Hematopoietic multipotent progenitor cell (in vitro differentiated cells): Measurements from ENCODE around the gene KLC1. TPM values are rescaled to one million over a fixed set of nuclear protein-coding genes. Genes with fewer than 3 reads are reported as not detected.
"Not testable (repeated sequence)": the region's sequence is repeated elsewhere in the genome, so short reads cannot be mapped to it uniquely, and the experiment has no call there.

ENCODE experiments used
- DNase-seq, 3 donors: peaks; one replicate each; pipeline ENCODE4 v3.0.0-alpha.2; 2011 to 2015; ENCODE audit warnings: low read depth in 2 of 3, low spot score in 2 of 3
- total RNA-seq: library from RNA; depleted of rRNA; stranded (reverse); fragments of >200 nt; gene quantifications from one replicate; pipeline ENCODE4 v1.2.3, GENCODE V29; 2012

KLC1 gene
- 208 TPM for total RNA-seq

DNA sequence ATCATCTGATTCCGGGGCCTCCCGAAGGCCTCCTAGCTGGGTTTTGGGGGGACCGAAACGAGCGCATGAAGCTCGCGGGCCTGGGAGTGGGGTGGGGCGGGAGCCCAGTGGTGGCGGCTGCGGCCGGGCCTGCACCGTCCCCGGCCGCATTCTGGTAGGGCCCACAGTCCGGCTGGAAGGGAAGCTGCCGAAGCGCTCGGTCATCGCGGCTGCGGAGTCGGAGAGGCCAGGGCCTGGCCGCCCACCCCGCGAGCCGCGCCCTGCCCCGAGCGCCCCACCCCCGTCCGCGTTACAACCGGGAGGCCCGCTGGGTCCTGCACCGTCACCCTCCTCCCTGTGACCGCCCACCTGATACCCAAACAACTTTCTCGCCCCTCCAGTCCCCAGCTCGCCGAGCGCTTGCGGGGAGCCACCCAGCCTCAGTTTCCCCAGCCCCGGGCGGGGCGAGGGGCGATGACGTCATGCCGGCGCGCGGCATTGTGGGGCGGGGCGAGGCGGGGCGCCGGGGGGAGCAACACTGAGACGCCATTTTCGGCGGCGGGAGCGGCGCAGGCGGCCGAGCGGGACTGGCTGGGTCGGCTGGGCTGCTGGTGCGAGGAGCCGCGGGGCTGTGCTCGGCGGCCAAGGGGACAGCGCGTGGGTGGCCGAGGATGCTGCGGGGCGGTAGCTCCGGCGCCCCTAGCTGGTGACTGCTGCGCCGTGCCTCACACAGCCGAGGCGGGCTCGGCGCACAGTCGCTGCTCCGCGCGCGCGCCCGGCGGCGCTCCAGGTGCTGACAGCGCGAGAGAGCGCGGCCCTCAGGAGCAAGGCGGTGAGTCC is at the start of gene KLC1:
Gene KLC1 (plus strand): TSS at position 528 of the 819 bp plus-strand sequence. CDS start 25,354 bp downstream, outside the sequence.
- DNase-seq, result peak; percentile 65 to 74 (median 73)

DNA sequence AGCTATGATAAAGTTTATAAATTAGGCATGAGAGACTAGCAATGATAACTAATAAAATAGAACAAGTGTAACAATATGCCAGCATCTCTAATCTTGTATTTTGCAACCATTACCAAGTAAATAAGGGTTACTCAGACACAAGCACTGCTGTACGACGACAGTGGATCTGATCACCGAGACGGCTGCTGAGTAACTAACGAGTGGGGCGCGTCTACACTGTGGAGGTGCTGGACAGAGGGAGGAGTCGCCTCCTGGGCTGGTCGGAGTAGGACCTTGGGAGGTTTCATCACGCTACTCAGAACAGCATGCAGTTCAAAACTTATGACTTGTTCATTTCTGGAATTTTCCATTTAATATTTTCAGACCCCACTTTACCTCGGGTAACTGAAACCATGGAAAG is 47.8 kb upstream of the KLC1 start:
- DNase-seq, result no peak

- DNase-seq, result no peak
These were observed 46.9 kb upstream of the KLC1 start for GRCh38 chr14:103581954-103582703.

DNA sequence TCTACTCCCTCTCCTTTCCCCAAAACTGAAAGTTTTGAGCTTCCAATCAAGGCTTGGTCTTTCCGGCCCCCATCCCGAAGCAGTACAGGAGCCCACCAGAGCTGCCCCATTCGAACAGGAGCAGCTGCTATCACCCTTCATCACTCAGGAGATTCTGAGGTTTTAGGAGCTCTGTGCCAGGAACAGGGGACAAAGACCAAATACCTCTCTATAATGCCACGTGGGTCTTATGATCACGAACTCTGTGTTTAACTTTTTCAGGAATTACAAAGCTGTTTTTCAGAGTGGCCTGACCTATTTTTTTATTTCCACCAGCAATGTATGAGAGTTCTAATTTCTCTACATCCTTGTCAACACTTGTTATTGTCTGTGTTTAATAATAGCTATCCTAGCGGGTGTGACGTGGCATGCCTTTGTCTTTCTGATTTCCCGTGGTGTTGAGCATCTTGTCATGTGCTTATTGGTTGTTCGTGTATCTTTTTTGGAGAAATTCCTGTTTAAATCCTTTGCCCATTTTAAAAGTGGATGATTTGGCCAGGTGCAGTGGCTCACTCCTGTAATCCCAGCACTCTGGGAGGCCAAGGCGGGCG is 44.6 kb upstream of the KLC1 start:
- DNase-seq, result no peak

- DNase-seq, result no peak
These were observed 35.4 kb upstream of the KLC1 start for GRCh38 chr14:103593577-103593976.

- DNase-seq, result no peak
These were observed 34.7 kb upstream of the KLC1 start for GRCh38 chr14:103594265-103594664.

GRCh38 chr14:103597623-103598377 is 31.2 kb upstream of the KLC1 start:
- DNase-seq, result no peak

GRCh38 chr14:103600503-103600902 is 28.5 kb upstream of the KLC1 start:
- no peak for DNase-seq

DNA sequence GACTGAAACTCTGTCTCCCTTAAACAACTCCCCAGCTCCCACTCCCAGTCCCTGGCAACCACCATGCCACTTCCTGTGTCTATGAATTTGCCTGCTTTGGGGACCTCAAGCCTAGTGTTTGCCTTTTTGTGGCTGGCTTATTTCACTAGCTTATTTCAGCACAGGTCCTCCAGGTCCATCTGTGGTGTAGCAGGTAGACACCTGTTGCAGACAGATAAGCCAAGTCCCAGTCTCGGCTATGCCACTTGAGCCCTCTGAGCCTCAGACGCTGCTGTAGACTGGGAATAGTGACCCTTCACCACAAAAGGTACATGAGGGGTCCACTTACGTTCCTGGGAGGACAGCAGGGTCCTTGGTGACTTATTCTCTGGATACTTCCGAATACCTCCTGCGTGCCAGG is 24.4 kb upstream of the KLC1 start:
- DNase-seq, result no peak

GRCh38 chr14:103606963-103607668 is 21.9 kb upstream of the KLC1 start:
- DNase-seq, result peak in 2 of 3 donors; percentile 80 to 83

GRCh38 chr14:103607822-103608221 is 21.2 kb upstream of the KLC1 start:
- DNase-seq, result no peak

DNA sequence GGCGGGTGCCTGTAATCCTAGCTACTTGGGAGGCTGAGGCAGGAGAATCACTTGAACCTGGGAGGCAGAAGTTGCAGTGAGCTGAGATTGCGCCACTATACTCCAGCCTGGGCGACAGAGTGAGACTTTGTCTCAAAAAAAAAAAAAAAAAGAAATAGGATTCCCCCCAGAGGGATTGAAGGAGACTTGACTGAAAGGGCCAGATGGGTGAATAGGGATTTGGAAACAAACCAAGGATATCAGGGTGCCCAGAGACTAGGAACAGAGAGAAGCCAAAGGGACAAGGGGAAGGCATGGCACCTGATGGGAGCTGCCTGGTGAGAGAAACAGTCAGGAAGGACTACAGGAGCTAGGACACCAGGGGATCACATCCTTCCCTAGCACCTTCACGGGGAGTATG is 19.9 kb upstream of the KLC1 start:
- DNase-seq, result not testable (repeated sequence)

- DNase-seq, result no peak
These were observed 17.8 kb upstream of the KLC1 start for GRCh38 chr14:103611215-103611614.

DNA sequence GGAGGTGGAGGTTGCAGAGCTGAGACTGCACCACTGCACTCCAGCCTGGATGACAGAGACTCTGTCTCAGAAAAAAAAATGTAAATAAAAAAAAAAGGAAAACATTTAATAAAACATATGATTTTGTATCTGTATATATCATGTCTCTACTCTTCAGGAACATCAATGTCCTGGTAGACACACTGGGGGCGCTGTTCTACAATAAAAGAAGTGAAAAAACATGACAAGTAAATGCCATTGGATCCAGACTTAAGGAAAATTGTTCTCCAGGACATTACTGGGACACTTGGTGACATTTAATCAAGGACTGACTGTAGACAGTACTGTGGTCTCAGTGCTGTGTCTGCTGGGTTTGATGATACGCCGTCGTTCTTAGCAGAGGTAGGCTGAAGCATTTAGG is 15.5 kb upstream of the KLC1 start:
- DNase-seq, result no peak

GRCh38 chr14:103616635-103617300 is 12.2 kb upstream of the KLC1 start:
- no peak for DNase-seq

DNA sequence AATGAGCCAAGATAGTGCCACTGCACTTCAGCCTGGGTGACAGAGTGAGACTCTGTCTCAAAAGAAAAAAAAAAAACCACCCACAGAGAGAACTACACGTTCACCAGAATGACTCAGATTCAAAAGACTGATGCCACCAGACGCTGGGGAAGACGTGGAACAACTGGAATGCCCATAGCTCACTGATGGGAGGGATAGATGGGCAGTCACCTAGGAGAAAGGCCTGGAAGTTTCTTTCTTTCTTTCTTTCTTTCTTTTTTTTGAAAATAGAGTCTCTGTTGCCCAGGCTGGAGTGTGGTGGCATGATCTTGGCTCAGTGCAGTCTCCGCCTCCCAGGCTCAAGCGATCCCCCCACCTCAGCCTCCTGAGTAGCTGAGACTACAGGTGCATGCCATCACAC is 10.0 kb upstream of the KLC1 start:
- DNase-seq, result no peak

- DNase-seq, result no peak
These were observed 7.2 kb upstream of the KLC1 start for GRCh38 chr14:103621860-103622259.

- DNase-seq, result no peak
These were observed 5.7 kb upstream of the KLC1 start for GRCh38 chr14:103623308-103623707.

- DNase-seq, result no peak
These were observed 5.0 kb upstream of the KLC1 start for GRCh38 chr14:103623883-103624482.
